Thyroid gland (tissue), 4 donors: ENCODE data around the gene FOXJ3. TPM values are rescaled to one million over a fixed set of nuclear protein-coding genes. Genes with fewer than 3 reads are reported as not detected.

Experiments
- DNase-seq, 2 donors: peaks; one replicate each; pipeline ENCODE4 v3.0.0-alpha.2; 2019
- H3K27ac ChIP-seq, 3 donors: fragments of 200-600 bp; sonication (generic); 1 replicate in 2 of 3; 2 replicates in 1 of 3; pipeline ENCODE4 v1.5.1; 2016 to 2019; ENCODE audit warnings: mild to moderate bottlenecking in 1 of 3, moderate library complexity in 1 of 3
- H3K27me3 ChIP-seq: fragments of 200-600 bp; sonication (generic); one replicate; pipeline ENCODE4 v1.5.1; 2019
- H3K36me3 ChIP-seq, 2 donors: fragments of 200-600 bp; sonication (generic); one replicate each; pipeline ENCODE4 v1.5.1; 2016 to 2019
- H3K4me1 ChIP-seq, 2 donors: fragments of 200-600 bp; sonication (generic); one replicate each; pipeline ENCODE4 v1.5.1; 2017 to 2019
- H3K4me3 ChIP-seq, 3 donors: fragments of 200-600 bp; sonication (generic); replicated peaks in 1 of 3; 1 replicate in 2 of 3; 2 replicates in 1 of 3; pipeline ENCODE4 v1.5.1; 2016; ENCODE audit warnings: mild to moderate bottlenecking in 1 of 3
- H3K9me3 ChIP-seq: fragments of 200-600 bp; sonication (generic); one replicate; pipeline ENCODE4 v1.5.1; 2017
- POLR2A ChIP-seq, 2 donors: fragments of 450-650 bp; IDR thresholded peaks; one replicate each; pipeline ENCODE4 v1.6.1; 2017; ENCODE audit warnings: antibody characterized with exemption in 2 of 2, mild to moderate bottlenecking in 2 of 2, moderate library complexity in 1 of 2
- WGBS, 2 donors: methylation state at CpG; one replicate each; pipeline ENCODE4 v1.1.5; 2017; 5-methylcytosine and 5-hydroxymethylcytosine counted together
- intact Hi-C: fragments of 100-400 bp; cut with DNase I; formaldehyde crosslinking; loops from one replicate; pipeline ENCODE4 v1.15.1; 2023
- total RNA-seq, 4 donors: library from RNA; depleted of rRNA; stranded (reverse); fragments of >200 nt; gene quantifications; one replicate each; pipeline ENCODE4 v1.2.3, GENCODE V29; 2016
- TF ChIP-seq, protein P1 (sequence below), 6 experiments: fragments of 200-600 bp in 3 of 6; fragments of 450-650 bp in 3 of 6; sonication (generic) in 3 of 6; IDR thresholded peaks; one replicate each; pipeline ENCODE4 v1.5.1; 2016 to 2019; ENCODE audit warnings: antibody characterized with exemption in 6 of 6, mild to moderate bottlenecking in 2 of 6, inconsistent platforms in 1 of 6, moderate library complexity in 1 of 6

The FOXJ3 gene
- total RNA-seq, 4 donors from 2014 or later = 55.4 to 87.5 (median 81.0) TPM

DNA sequence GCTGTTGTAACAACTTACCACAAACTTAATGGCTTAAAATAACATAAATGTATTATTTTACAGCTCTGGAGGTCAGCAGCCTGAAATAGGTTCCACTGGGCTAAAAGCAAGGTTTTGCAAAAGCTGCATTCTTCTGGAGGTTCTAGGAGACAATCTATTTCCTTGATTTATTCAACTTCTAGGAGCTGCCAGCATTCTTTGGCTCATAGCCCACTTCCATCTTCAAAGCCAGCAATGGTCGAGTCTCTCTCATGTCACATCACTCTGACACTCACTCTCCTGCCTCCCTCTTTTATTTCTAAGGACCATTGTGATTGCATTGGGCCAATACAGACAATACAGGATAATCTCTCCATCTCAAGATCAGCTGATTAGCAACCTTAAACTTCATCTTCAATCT is 15.1 kb upstream of the FOXJ3 start:
- Histone ChIP-seq H3K27ac (no peak overlapping the region), H3K4me3 (no peak overlapping the region), H3K27me3 (no peaks in the 10 kb centered on the region), H3K36me3 (no peaks in the 10 kb centered on the region), H3K9me3 (no peaks in the 10 kb centered on the region), H3K4me1 (no peaks in the 10 kb centered on the region)
- 2 to 3% methylated on average over 1 of the region's 1 CpG for WGBS, 2 donors
- peak; percentile 19 to 21 for DNase-seq
- no peak for TF ChIP-seq POLR2A (IDR thresholded peaks at IDR 0.05)
- TF ChIP-seq, protein P1, sequence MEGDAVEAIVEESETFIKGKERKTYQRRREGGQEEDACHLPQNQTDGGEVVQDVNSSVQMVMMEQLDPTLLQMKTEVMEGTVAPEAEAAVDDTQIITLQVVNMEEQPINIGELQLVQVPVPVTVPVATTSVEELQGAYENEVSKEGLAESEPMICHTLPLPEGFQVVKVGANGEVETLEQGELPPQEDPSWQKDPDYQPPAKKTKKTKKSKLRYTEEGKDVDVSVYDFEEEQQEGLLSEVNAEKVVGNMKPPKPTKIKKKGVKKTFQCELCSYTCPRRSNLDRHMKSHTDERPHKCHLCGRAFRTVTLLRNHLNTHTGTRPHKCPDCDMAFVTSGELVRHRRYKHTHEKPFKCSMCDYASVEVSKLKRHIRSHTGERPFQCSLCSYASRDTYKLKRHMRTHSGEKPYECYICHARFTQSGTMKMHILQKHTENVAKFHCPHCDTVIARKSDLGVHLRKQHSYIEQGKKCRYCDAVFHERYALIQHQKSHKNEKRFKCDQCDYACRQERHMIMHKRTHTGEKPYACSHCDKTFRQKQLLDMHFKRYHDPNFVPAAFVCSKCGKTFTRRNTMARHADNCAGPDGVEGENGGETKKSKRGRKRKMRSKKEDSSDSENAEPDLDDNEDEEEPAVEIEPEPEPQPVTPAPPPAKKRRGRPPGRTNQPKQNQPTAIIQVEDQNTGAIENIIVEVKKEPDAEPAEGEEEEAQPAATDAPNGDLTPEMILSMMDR (IDR thresholded peaks at IDR 0.05) = no peak
- intact Hi-C loops = no loop called here

DNA sequence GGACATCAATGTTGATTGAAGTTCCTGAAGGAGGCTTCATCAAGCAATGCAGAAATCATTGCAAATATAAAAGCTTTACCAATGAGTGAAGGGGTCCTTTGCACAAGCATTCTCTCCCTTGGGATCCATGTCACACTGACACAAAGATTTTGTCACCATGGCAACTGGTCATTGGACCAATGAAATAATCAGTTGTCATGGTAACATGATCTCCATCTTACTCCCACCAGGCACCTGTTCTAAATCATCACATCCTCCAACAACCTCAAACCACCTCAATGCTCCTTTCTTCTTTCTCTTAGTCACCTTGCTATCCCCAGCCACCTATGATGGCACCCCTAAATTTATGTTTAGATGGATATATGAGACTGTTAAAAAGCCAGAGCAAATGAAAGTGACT is 13.5 kb upstream of the FOXJ3 start:
- H3K27me3 ChIP-seq = no peaks in the 10 kb centered on the region
- intact Hi-C loops = no loop called here

DNA sequence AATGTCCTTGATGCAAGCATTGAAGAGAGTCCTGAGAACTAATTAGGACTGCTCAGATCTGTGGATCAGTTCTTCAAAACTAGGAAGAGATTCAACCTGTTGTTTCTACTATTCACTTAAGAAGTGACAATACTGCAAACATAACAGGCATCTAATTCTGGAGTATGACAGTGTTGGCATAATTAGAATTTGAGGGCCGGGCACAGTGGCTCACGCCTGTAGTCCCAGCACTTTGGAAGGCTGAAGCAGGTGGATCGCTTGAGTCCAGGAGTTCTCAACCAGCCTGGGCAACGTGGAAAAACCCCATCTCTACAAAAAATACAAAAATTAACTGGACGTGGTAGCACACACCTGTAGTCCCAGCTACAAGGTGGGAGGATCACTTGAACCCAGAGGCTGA is 8.0 kb upstream of the FOXJ3 start:
- Histone ChIP-seq H3K36me3 (no peaks in the 10 kb centered on the region), H3K27me3 (no peaks in the 10 kb centered on the region), H3K4me3 (no peak overlapping the region), H3K27ac (no peak overlapping the region), H3K4me1 (no peaks in the 10 kb centered on the region), H3K9me3 (no peaks in the 10 kb centered on the region)
- intact Hi-C loops = no loop called here
- DNase-seq = no peak
- TF ChIP-seq POLR2A (IDR thresholded peaks at IDR 0.05) = no peak
- TF ChIP-seq, protein P1 (IDR thresholded peaks at IDR 0.05) = no peak
- WGBS, 2 donors = 60 to 72% methylated on average over 5 of the region's 5 CpGs

More for the DNA sequence above, 13.5 kb upstream of the FOXJ3 start:
- Histone ChIP-seq H3K36me3 (no peaks in the 10 kb centered on the region), H3K4me1 (no peaks in the 10 kb centered on the region), H3K9me3 (no peaks in the 10 kb centered on the region), H3K4me3 (no peak overlapping the region), H3K27ac (no peak overlapping the region)
- no peak for DNase-seq
- TF ChIP-seq POLR2A (IDR thresholded peaks at IDR 0.05) = no peak
- TF ChIP-seq, protein P1 (IDR thresholded peaks at IDR 0.05) = no peak

DNA sequence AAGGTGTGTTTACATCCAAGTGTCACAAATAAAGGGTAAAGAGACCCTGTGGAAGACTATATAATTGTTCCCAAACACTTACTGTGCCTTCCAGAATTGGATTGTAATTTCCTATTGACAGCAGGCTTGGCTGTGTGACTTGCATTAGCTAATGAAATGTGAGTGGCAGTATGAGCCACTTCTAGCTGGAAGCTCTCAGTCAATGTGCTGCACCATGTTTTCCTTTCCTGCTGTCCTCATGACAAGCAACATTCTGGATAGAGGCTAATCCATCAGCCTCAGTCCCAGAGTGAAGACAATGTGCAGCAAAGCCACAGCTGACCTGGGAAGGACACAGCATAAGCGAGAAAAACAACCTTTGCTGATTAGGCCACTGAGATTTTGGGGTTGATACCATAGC is 5.9 kb upstream of the FOXJ3 start:
- DNase-seq = no peak
- Histone ChIP-seq H3K9me3 (no peaks in the 10 kb centered on the region), H3K27me3 (no peaks in the 10 kb centered on the region), H3K4me1 (peaks cover 0 to 6% of the 10 kb centered on the region in 2 donors), H3K27ac (no peak overlapping the region), H3K4me3 (no peak overlapping the region), H3K36me3 (no peaks in the 10 kb centered on the region)
- WGBS, 2 donors = 95 to 100% methylated on average over 1 of the region's 1 CpG
- TF ChIP-seq, protein P1 (IDR thresholded peaks at IDR 0.05) = no peak
- TF ChIP-seq POLR2A (IDR thresholded peaks at IDR 0.05) = no peak
- intact Hi-C loops = no loop called here

DNA sequence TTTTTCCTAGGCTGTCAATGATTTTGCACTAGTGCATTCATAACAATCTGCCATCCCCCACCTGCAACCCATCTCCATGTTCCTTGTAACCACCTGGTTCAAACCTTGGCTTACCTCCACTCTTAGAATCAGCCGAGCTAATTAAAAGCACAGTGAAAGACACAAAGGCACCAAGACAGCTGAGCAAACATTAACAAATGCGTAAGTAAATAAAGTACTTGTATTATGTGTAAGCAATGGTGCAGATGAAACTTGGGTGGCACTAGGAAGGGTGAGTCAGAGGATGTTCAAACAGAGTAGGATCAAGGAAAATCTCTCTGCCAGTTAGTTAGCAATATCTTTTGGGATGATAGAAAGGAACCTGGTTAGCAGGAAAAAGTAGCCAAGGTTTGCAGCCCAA is 5.1 kb upstream of the FOXJ3 start:
- no peaks in the 10 kb centered on the region for H3K9me3 ChIP-seq
- no peaks in the 10 kb centered on the region for H3K27me3 ChIP-seq
- H3K27ac ChIP-seq = no peak overlapping the region
- intact Hi-C loops = no loop called here
- no peak for DNase-seq
- 65 to 67% methylated on average over 2 of the region's 2 CpGs for WGBS, 2 donors
- H3K4me1 ChIP-seq = peaks cover 0 to 6% of the 10 kb centered on the region in 2 donors
- no peaks in the 10 kb centered on the region for H3K36me3 ChIP-seq
- no peak overlapping the region for H3K4me3 ChIP-seq
- TF ChIP-seq, protein P1 (IDR thresholded peaks at IDR 0.05) = no peak
- no peak for TF ChIP-seq POLR2A (IDR thresholded peaks at IDR 0.05)
